Sigmoid colon (tissue), 7 donors: ENCODE measurements around the gene CBARP. TPM values are rescaled to one million over a fixed set of nuclear protein-coding genes. Genes with fewer than 3 reads are reported as not detected.
A peak's percentile ranks its signal among the peaks of the same experiment; 100 is the strongest.
"Not testable (repeated sequence)": the region's sequence is repeated elsewhere in the genome, so short reads cannot be mapped to it uniquely, and the experiment has no call there.

Experiments used
- DNase-seq: peaks from one replicate; pipeline ENCODE4 v3.0.0-alpha.2; 2019
- H3K27ac ChIP-seq, 4 donors: fragments of 200-600 bp; sonication (generic); one replicate each; pipeline ENCODE4 v1.5.1; 2016 to 2019; ENCODE audit warnings: mild to moderate bottlenecking in 1 of 4
- H3K27me3 ChIP-seq, 3 donors: fragments of 200-600 bp; sonication (generic); one replicate each; pipeline ENCODE4 v1.5.1; 2019; ENCODE audit warnings: mild to moderate bottlenecking in 1 of 3
- H3K36me3 ChIP-seq, 4 donors: fragments of 200-600 bp; sonication (generic); one replicate each; pipeline ENCODE4 v1.5.1; 2016 to 2019
- H3K4me1 ChIP-seq, 4 donors: fragments of 200-600 bp; sonication (generic); one replicate each; pipeline ENCODE4 v1.5.1; 2017 to 2019
- H3K4me3 ChIP-seq, 4 donors: fragments of 200-600 bp; sonication (generic); one replicate each; pipeline ENCODE4 v1.5.1; 2017 to 2019; ENCODE audit warnings: mild to moderate bottlenecking in 2 of 4, moderate library complexity in 1 of 4
- H3K9me3 ChIP-seq, 4 donors: fragments of 200-600 bp in 3 of 4; sonication (generic) in 3 of 4; one replicate each; pipeline versions ENCODE4 v1.5.1 to v1.6.1; 2013 to 2019
- CTCF ChIP-seq, 4 experiments: fragments of 450-650 bp in 3 of 4; fragments of 200-600 bp in 1 of 4; IDR thresholded peaks; one replicate each; pipeline ENCODE4 v1.5.1; 2016 to 2019; ENCODE audit warnings: antibody characterized with exemption in 4 of 4, mild to moderate bottlenecking in 3 of 4, moderate library complexity in 2 of 4
- EP300 ChIP-seq, 4 donors: sonication (generic); formaldehyde crosslinking; IDR thresholded peaks; one replicate each; pipeline ENCODE4 v1.6.1; 2017; ENCODE audit warnings: antibody characterized with exemption in 4 of 4
- POLR2A ChIP-seq, 2 donors: fragments of 450-650 bp; IDR thresholded peaks; one replicate each; pipeline ENCODE4 v1.6.1; 2016; ENCODE audit warnings: antibody characterized with exemption in 2 of 2, mild to moderate bottlenecking in 2 of 2, moderate library complexity in 2 of 2
- POLR2AphosphoS5 ChIP-seq, 4 donors: sonication (generic); formaldehyde crosslinking; IDR thresholded peaks; one replicate each; pipeline ENCODE4 v1.6.1; 2017; ENCODE audit warnings: antibody characterized with exemption in 4 of 4
- WGBS, 2 donors: extraction: QIAGEN DNeasy Blood & Tissue Kit; methylation state at CpG; one replicate each; pipeline ENCODE4 v1.1.7; 2013; 5-methylcytosine and 5-hydroxymethylcytosine counted together
- intact Hi-C: fragments of 100-400 bp; cut with DNase I; formaldehyde crosslinking; loops from one replicate; pipeline ENCODE4 v1.15.1; 2023
- polyA plus RNA-seq, 3 donors: library from polyadenylated mRNA; stranded (reverse); fragments of 200-250 nt; gene quantifications; one replicate each; pipeline ENCODE4 v1.2.3, GENCODE V29; 2013
- total RNA-seq, 4 donors: library from RNA; depleted of rRNA; stranded (reverse); fragments of >200 nt; gene quantifications; one replicate each; pipeline ENCODE4 v1.1.0, GENCODE V29; 2016
- donor health status: healthy with polysubstance abuse.
- donor health status: Bipolar disorder and iron deficiency.
- donor health status: healthy.

CBARP gene
- total and polyA plus RNA-seq, 7 donors: 0.36 to 0.82 (median 0.59) TPM; not detected in 3

- no peak overlapping the region for H3K27ac ChIP-seq
- TF ChIP-seq POLR2A (IDR thresholded peaks at IDR 0.05) (no peak), POLR2AphosphoS5 (IDR thresholded peaks at IDR 0.05) (no peak), CTCF (IDR thresholded peaks at IDR 0.05) (no peak), EP300 (IDR thresholded peaks at IDR 0.05) (no peak)
- H3K36me3 ChIP-seq: peaks cover 0 to 4% (median 0%) of the 10 kb centered on the region in 4 donors
- no peaks in the 10 kb centered on the region for H3K9me3 ChIP-seq
- 87 to 89% methylated on average over 33 of the region's 33 CpGs for WGBS, 2 donors
- intact Hi-C loops: no loop called here
- peaks cover 4 to 88% (median 85%) of the 10 kb centered on the region in 4 donors for H3K4me1 ChIP-seq
- H3K4me3 ChIP-seq: no peak overlapping the region
- no peaks in the 10 kb centered on the region for H3K27me3 ChIP-seq
- DNase-seq: no peak
These were observed 26.1 kb downstream of the CBARP start for GRCh38 chr19:1211494-1212234.

- TF ChIP-seq POLR2A (IDR thresholded peaks at IDR 0.05) (no peak), EP300 (IDR thresholded peaks at IDR 0.05) (no peak), POLR2AphosphoS5 (IDR thresholded peaks at IDR 0.05) (no peak), CTCF (IDR thresholded peaks at IDR 0.05) (no peak)
- no peaks in the 10 kb centered on the region for H3K9me3 ChIP-seq
- DNase-seq: no peak
- H3K36me3 ChIP-seq: peaks cover 0 to 4% (median 0%) of the 10 kb centered on the region in 4 donors
- H3K4me3 ChIP-seq: no peak overlapping the region
- no peaks in the 10 kb centered on the region for H3K27me3 ChIP-seq
- intact Hi-C loops: no loop called here
- 93 to 94% methylated on average over 13 of the region's 13 CpGs for WGBS, 2 donors
- peak overlapping the region in 1 of 4 donors; percentile 26 for H3K27ac ChIP-seq
- H3K4me1 ChIP-seq: peaks cover 4 to 78% (median 71%) of the 10 kb centered on the region in 4 donors
These were observed 27.6 kb downstream of the CBARP start for GRCh38 chr19:1210227-1210538.

GRCh38 chr19:1208830-1209229 is 29.0 kb downstream of the CBARP start:
- H3K27me3 ChIP-seq, H3K9me3 ChIP-seq, intact Hi-C loops, H3K4me3 ChIP-seq, H3K36me3 ChIP-seq, DNase-seq: not testable (repeated sequence)
- WGBS, 2 donors: 14 to 64% methylated on average over 10 of the region's 10 CpGs
- Histone ChIP-seq H3K4me1 (peaks cover 3 to 68% (median 63%) of the 10 kb centered on the region in 4 donors), H3K27ac (peak overlapping the region; percentile 26 to 86 (median 56))

- Histone ChIP-seq H3K27me3 (no peaks in the 10 kb centered on the region), H3K4me3 (peak overlapping the region; percentile 47 to 74 (median 70)), H3K27ac (peak overlapping the region; percentile 79 to 88 (median 86)), H3K9me3 (no peaks in the 10 kb centered on the region), H3K36me3 (no peaks in the 10 kb centered on the region), H3K4me1 (peaks cover 0 to 54% (median 51%) of the 10 kb centered on the region in 4 donors)
- DNase-seq: no peak
- 1% methylated on average over 38 of the region's 38 CpGs for whole genome bisulfite sequencing, 2 donors
- intact Hi-C loops: no loop called here
- TF ChIP-seq POLR2A (IDR thresholded peaks at IDR 0.05): no peak
- TF ChIP-seq EP300 (IDR thresholded peaks at IDR 0.05): no peak
- TF ChIP-seq POLR2AphosphoS5 (IDR thresholded peaks at IDR 0.05): no peak
- no peak for TF ChIP-seq CTCF (IDR thresholded peaks at IDR 0.05)
These were observed 30.8 kb downstream of the CBARP start for GRCh38 chr19:1206864-1207450.

GRCh38 chr19:1206150-1206863 is 31.5 kb downstream of the CBARP start:
- no peaks in the 10 kb centered on the region for H3K9me3 ChIP-seq
- WGBS, 2 donors: 1% methylated on average over 78 of the region's 78 CpGs
- peaks cover 0 to 48% (median 44%) of the 10 kb centered on the region in 4 donors for H3K4me1 ChIP-seq
- no peak for DNase-seq
- no peaks in the 10 kb centered on the region for H3K36me3 ChIP-seq
- intact Hi-C loops: no loop called here
- TF ChIP-seq CTCF (IDR thresholded peaks at IDR 0.05): no peak
- TF ChIP-seq EP300 (IDR thresholded peaks at IDR 0.05): no peak
- TF ChIP-seq POLR2A (IDR thresholded peaks at IDR 0.05): no peak
- H3K27me3 ChIP-seq: no peaks in the 10 kb centered on the region
- peak overlapping the region; percentile 47 to 74 (median 70) for H3K4me3 ChIP-seq
- H3K27ac ChIP-seq: peak overlapping the region; percentile 79 to 88 (median 86)
